Measurements from ENCODE around the gene HS6ST3. TPM values are rescaled to one million over a fixed set of nuclear protein-coding genes. Genes with fewer than 3 reads are reported as not detected.

The HS6ST3 gene
- total RNA-seq, 2 experiments from 2014 or later: not detected

DNA sequence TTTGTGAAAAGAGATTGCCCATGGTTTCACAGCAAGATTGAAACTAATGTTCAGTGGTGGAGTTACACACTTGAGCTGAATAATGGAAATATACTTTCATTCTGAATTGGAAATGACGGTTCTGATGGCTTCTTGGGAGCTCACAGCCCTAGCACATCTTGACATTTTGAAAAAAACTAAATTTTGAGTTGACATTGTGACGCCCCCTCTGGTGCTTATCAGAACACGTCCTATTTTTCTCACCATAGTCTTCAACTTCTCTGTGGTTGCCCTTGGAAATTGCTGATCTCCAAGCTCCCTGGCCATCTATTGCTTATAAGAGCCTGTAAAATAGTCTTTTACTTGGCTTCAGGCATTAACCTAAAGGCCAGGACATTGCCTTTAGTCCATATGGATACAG, 702.3 kb downstream of the HS6ST3 start:
- intact Hi-C loops (cut with micrococcal nuclease): no loop called here
- H3K4me3 Mint-ChIP-seq: no peak overlapping the region
- H3K4me1 Mint-ChIP-seq (ENCODE audit: low read depth): no peaks in the 10 kb centered on the region
- no peak for ATAC-seq
- H3K36me3 Mint-ChIP-seq (ENCODE audit: low read depth): no peaks in the 10 kb centered on the region
- H3K27me3 Mint-ChIP-seq: no peaks in the 10 kb centered on the region
- no peak for DNase-seq
- TF ChIP-seq, protein P1, sequence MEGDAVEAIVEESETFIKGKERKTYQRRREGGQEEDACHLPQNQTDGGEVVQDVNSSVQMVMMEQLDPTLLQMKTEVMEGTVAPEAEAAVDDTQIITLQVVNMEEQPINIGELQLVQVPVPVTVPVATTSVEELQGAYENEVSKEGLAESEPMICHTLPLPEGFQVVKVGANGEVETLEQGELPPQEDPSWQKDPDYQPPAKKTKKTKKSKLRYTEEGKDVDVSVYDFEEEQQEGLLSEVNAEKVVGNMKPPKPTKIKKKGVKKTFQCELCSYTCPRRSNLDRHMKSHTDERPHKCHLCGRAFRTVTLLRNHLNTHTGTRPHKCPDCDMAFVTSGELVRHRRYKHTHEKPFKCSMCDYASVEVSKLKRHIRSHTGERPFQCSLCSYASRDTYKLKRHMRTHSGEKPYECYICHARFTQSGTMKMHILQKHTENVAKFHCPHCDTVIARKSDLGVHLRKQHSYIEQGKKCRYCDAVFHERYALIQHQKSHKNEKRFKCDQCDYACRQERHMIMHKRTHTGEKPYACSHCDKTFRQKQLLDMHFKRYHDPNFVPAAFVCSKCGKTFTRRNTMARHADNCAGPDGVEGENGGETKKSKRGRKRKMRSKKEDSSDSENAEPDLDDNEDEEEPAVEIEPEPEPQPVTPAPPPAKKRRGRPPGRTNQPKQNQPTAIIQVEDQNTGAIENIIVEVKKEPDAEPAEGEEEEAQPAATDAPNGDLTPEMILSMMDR (IDR thresholded peaks at IDR 0.05): no peak
- ChIA-PET POLR2A (no interaction called here), CTCF (no interaction called here)
- no peak overlapping the region for H3K27ac Mint-ChIP-seq
- H3K9me3 Mint-ChIP-seq: no peaks in the 10 kb centered on the region

DNA sequence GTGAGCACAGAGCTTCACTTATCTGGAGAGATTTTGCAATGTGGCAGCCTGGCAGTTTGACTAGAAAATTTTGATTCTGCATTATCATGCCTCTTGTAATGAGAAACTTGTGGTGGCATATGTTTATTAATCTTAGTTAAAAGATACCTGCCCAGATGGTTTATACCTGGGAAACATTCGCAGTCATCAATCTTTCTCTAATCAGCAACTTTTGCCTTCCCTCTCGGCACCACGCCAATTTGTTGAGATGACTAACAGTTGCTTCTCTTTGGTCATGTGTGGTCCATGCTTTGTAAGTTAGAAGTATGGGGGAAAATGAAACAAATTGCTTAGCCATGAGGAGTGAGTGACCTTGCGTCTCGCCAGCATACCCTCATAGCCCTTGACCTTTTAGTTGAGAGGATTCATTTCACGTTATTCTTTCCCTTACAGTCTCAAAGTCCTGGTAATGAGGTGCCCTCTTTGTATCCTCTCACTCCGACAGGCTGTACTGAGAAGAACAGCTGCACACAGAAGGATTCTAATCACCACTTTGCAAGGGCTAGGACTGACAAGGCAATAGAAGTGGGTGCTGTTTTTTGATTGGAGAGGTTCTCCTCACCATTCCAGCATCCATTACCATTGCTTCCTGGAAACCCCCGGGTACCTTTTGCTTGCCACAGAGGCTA, 703.0 kb downstream of the HS6ST3 start:
- H3K36me3 Mint-ChIP-seq (ENCODE audit: low read depth): no peaks in the 10 kb centered on the region
- TF ChIP-seq, protein P1 (IDR thresholded peaks at IDR 0.05): no peak
- intact Hi-C loops (cut with micrococcal nuclease): no loop called here
- H3K4me3 Mint-ChIP-seq: no peak overlapping the region
- DNase-seq: no peak
- CTCF ChIA-PET: interaction anchor here (0.7 kb wide), 1 partner anchor 24 kb away, joined by 3 read pairs; no protein-coding TSS in a partner anchor
- no peak for ATAC-seq
- POLR2A ChIA-PET: no interaction called here
- H3K27me3 Mint-ChIP-seq: no peaks in the 10 kb centered on the region
- no peaks in the 10 kb centered on the region for H3K4me1 Mint-ChIP-seq (ENCODE audit: low read depth)
- H3K27ac Mint-ChIP-seq: no peak overlapping the region
- no peaks in the 10 kb centered on the region for H3K9me3 Mint-ChIP-seq

DNA sequence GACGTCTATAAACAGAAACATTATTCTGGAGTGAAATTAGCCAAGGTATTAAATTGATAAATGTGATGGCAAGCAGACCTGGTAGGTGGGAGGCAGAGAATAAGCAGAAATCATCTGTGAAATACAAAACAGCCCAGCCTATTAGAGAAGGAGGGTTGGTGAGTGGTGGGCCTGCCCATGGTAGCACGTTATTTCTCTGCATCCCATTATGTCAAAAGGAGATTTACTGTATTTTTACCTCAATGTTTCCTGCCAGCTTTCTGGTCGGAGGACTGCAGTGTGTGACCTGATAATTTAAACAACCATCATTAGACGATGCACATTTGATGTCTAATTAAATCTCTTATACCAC, 703.5 kb downstream of the HS6ST3 start:
- H3K36me3 Mint-ChIP-seq (ENCODE audit: low read depth): no peaks in the 10 kb centered on the region
- H3K4me1 Mint-ChIP-seq (ENCODE audit: low read depth): no peaks in the 10 kb centered on the region
- no peak overlapping the region for H3K4me3 Mint-ChIP-seq
- H3K27me3 Mint-ChIP-seq: no peaks in the 10 kb centered on the region
- no peaks in the 10 kb centered on the region for H3K9me3 Mint-ChIP-seq
- intact Hi-C loops (cut with micrococcal nuclease): no loop called here
- DNase-seq: no peak
- CTCF ChIA-PET: interaction anchor here (0.7 kb wide), 1 partner anchor 24 kb away, joined by 3 read pairs; no protein-coding TSS in a partner anchor
- POLR2A ChIA-PET: no interaction called here
- no peak for ATAC-seq
- no peak overlapping the region for H3K27ac Mint-ChIP-seq
- TF ChIP-seq, protein P1 (IDR thresholded peaks at IDR 0.05): no peak

DNA sequence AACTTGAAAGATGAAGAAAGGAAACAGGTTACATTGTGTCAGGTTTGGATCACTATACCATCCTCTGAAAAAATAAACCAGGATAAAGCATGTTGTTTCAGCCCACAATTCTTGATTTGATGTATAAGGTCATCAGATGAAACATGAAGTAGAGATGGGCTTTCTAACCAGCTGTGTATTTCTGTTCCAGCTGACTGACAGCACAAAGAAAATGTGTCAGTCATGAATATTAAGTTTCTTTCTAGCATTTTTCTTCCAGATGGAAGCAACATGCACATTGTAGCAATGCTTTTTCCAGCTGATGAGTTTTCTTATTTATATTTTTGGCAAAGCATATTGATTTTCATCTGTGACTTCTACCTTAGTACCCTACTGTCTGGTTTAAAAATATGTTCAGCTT, 704.8 kb downstream of the HS6ST3 start:
- no peaks in the 10 kb centered on the region for H3K4me1 Mint-ChIP-seq (ENCODE audit: low read depth)
- POLR2A ChIA-PET: interaction anchor here (0.6 kb wide), 1 partner anchor 31 kb away, joined by 3 read pairs; no protein-coding TSS in a partner anchor
- no peaks in the 10 kb centered on the region for H3K36me3 Mint-ChIP-seq (ENCODE audit: low read depth)
- H3K4me3 Mint-ChIP-seq: no peak overlapping the region
- H3K27me3 Mint-ChIP-seq: no peaks in the 10 kb centered on the region
- intact Hi-C loops (cut with micrococcal nuclease): no loop called here
- no peak overlapping the region for H3K27ac Mint-ChIP-seq
- ATAC-seq (no peak), DNase-seq (no peak)
- CTCF ChIA-PET: no interaction called here
- no peaks in the 10 kb centered on the region for H3K9me3 Mint-ChIP-seq
- TF ChIP-seq, protein P1 (IDR thresholded peaks at IDR 0.05): no peak

DNA sequence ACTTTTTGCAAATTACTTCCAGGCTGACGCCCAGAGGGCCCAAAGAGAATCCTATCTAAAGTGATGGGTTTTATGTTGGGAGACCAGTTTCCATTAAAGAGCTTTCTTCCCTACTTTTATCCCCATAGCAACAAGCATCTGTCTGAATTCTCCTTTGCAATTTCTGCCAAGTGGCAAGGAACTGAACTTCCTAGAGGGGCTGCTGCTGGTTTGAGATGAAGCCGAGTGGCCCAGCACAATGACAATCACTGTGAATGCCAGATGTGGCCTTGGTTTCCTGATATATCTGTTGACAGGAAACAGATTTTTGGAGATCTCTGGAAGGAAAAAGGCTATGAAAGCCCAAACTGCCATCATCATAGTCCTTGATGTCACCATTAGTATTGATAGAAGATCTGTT, 705.8 kb downstream of the HS6ST3 start:
- POLR2A ChIA-PET: no interaction called here
- Mint-ChIP-seq H3K27ac (no peak overlapping the region), H3K9me3 (no peaks in the 10 kb centered on the region), H3K27me3 (no peaks in the 10 kb centered on the region), H3K36me3 (ENCODE audit: low read depth) (no peaks in the 10 kb centered on the region), H3K4me1 (ENCODE audit: low read depth) (no peaks in the 10 kb centered on the region), H3K4me3 (no peak overlapping the region)
- TF ChIP-seq, protein P1 (IDR thresholded peaks at IDR 0.05): no peak
- DNase-seq: no peak
- CTCF ChIA-PET: no interaction called here
- no peak for ATAC-seq
- intact Hi-C loops (cut with micrococcal nuclease): no loop called here
